ENCODE data around the gene ZBTB16. TPM values are rescaled to one million over a fixed set of nuclear protein-coding genes. Genes with fewer than 3 reads are reported as not detected.

Gene ZBTB16
- total RNA-seq, 4 donors from 2014 or later: 10.4 to 137 (median 18.8) TPM

DNA sequence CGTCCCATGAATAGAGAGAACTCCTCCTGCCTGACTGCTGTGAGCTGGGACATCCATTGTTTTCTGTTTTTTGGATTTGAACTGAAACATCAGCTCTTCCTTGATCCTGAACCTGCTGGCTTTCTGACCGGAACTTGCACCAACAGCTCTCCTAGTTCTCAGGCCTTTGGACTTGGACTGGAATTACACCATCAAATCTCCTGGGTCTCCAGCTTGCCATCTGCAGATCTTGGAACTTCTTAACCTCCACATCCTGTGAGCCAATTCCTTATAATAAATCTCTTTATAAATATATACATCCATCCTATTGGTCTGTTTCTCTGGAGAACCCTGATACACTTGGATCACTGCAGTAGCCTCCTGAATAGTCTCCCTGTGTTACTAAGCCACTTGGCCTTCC is 42.5 kb upstream of the ZBTB16 start:
- Histone ChIP-seq H3K4me1 (no peaks in the 10 kb centered on the region), H3K27ac (no peak overlapping the region), H3K9me3 (no peaks in the 10 kb centered on the region), H3K36me3 (no peaks in the 10 kb centered on the region), H3K4me3 (no peak overlapping the region), H3K27me3 (peaks cover 0 to 16% (median 0%) of the 10 kb centered on the region in 4 donors)
- 81 to 93% methylated on average over 2 of the region's 2 CpGs for WGBS, 2 donors
- TF ChIP-seq, protein P1, sequence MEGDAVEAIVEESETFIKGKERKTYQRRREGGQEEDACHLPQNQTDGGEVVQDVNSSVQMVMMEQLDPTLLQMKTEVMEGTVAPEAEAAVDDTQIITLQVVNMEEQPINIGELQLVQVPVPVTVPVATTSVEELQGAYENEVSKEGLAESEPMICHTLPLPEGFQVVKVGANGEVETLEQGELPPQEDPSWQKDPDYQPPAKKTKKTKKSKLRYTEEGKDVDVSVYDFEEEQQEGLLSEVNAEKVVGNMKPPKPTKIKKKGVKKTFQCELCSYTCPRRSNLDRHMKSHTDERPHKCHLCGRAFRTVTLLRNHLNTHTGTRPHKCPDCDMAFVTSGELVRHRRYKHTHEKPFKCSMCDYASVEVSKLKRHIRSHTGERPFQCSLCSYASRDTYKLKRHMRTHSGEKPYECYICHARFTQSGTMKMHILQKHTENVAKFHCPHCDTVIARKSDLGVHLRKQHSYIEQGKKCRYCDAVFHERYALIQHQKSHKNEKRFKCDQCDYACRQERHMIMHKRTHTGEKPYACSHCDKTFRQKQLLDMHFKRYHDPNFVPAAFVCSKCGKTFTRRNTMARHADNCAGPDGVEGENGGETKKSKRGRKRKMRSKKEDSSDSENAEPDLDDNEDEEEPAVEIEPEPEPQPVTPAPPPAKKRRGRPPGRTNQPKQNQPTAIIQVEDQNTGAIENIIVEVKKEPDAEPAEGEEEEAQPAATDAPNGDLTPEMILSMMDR (IDR thresholded peaks at IDR 0.05): no peak
- no peak for DNase-seq
- intact Hi-C loops (cut with DNase I): no loop called here

- H3K4me1 ChIP-seq: no peaks in the 10 kb centered on the region
- no peaks in the 10 kb centered on the region for H3K9me3 ChIP-seq
- intact Hi-C loops (cut with DNase I): no loop called here
- no peaks in the 10 kb centered on the region for H3K36me3 ChIP-seq
- no peak overlapping the region for H3K4me3 ChIP-seq
- DNase-seq: no peak
- peaks cover 0 to 8% (median 0%) of the 10 kb centered on the region in 4 donors for H3K27me3 ChIP-seq
- WGBS, 2 donors: 33 to 54% methylated on average over 2 of the region's 2 CpGs
- no peak overlapping the region for H3K27ac ChIP-seq
- TF ChIP-seq, protein P1 (IDR thresholded peaks at IDR 0.05): no peak
- no peak for TF ChIP-seq POLR2A (IDR thresholded peaks at IDR 0.05)
These were observed 41.8 kb upstream of the ZBTB16 start for GRCh38 chr11:114017723-114018122.

GRCh38 chr11:114019046-114019445 is 40.5 kb upstream of the ZBTB16 start:
- intact Hi-C loops (cut with DNase I): no loop called here
- no peak for TF ChIP-seq POLR2A (IDR thresholded peaks at IDR 0.05)
- TF ChIP-seq, protein P1 (IDR thresholded peaks at IDR 0.05): no peak
- H3K36me3 ChIP-seq: no peaks in the 10 kb centered on the region
- DNase-seq: no peak
- no peaks in the 10 kb centered on the region for H3K9me3 ChIP-seq
- 68 to 70% methylated on average over 3 of the region's 3 CpGs for WGBS, 2 donors
- no peaks in the 10 kb centered on the region for H3K27me3 ChIP-seq
- H3K27ac ChIP-seq: no peak overlapping the region
- H3K4me3 ChIP-seq: no peak overlapping the region
- no peaks in the 10 kb centered on the region for H3K4me1 ChIP-seq

GRCh38 chr11:114019574-114019973 is 39.9 kb upstream of the ZBTB16 start:
- TF ChIP-seq, protein P1 (IDR thresholded peaks at IDR 0.05): no peak
- TF ChIP-seq POLR2A (IDR thresholded peaks at IDR 0.05): no peak
- DNase-seq: no peak
- Histone ChIP-seq H3K4me1 (no peaks in the 10 kb centered on the region), H3K27ac (no peak overlapping the region), H3K9me3 (no peaks in the 10 kb centered on the region), H3K36me3 (no peaks in the 10 kb centered on the region), H3K27me3 (no peaks in the 10 kb centered on the region), H3K4me3 (no peak overlapping the region)
- intact Hi-C loops (cut with DNase I): no loop called here
- WGBS, 2 donors: 60 to 84% methylated on average over 1 to 4 of the region's 5 CpGs

- no peak overlapping the region for H3K27ac ChIP-seq
- intact Hi-C loops (cut with DNase I): no loop called here
- H3K27me3 ChIP-seq: peaks cover 0 to 26% (median 0%) of the 10 kb centered on the region in 4 donors
- TF ChIP-seq, protein P1 (IDR thresholded peaks at IDR 0.05): no peak
- TF ChIP-seq POLR2A (IDR thresholded peaks at IDR 0.05): no peak
- DNase-seq: no peak
- WGBS, 2 donors: 39 to 56% methylated on average over 3 of the region's 3 CpGs
- no peak overlapping the region for H3K4me3 ChIP-seq
- H3K4me1 ChIP-seq: no peaks in the 10 kb centered on the region
- no peaks in the 10 kb centered on the region for H3K9me3 ChIP-seq
- no peaks in the 10 kb centered on the region for H3K36me3 ChIP-seq
These were observed 34.1 kb upstream of the ZBTB16 start for GRCh38 chr11:114025329-114025907.

All from esophagus squamous epithelium (tissue), 5 donors.